ENCODE results near the gene RASL11A. TPM values are rescaled to one million over a fixed set of nuclear protein-coding genes. Genes with fewer than 3 reads are reported as not detected.
"Not testable (repeated sequence)": the region's sequence is repeated elsewhere in the genome, so short reads cannot be mapped to it uniquely, and the experiment has no call there.

RASL11A gene
- total and polyA plus RNA-seq, 12 donors = 3.4 to 28.4 (median 9.2) TPM

DNA sequence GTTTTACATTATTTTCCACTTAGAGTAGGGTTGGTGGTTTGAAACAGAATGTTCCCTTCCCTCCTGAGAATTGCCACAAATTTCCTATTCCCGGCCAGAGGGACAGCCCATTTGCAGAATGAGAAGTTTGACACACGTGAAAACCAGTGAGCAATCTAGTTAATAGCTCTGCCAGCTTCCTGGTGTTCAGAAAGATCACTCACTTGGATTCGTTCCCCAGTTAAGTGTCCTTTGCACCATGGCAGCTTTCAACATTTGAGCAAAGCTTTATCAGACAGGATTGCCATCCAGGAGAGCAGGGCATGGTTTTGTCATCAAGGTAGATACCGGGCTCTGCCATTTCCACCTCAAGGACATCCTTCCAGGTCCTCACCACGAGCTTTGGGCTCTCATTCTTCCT is 28.2 kb downstream of the RASL11A start:
- Histone ChIP-seq H3K36me3 (replicated peaks in 1 of 2) (no peaks in the 10 kb centered on the region), H3K4me3 (no peak overlapping the region), H3K27ac (no peak overlapping the region), H3K27me3 (no peaks in the 10 kb centered on the region), H3K4me1 (replicated peaks in 1 of 2) (no peaks in the 10 kb centered on the region), H3K9me3 (replicated peaks in 1 of 3) (no peaks in the 10 kb centered on the region)
- TF ChIP-seq, protein P1, sequence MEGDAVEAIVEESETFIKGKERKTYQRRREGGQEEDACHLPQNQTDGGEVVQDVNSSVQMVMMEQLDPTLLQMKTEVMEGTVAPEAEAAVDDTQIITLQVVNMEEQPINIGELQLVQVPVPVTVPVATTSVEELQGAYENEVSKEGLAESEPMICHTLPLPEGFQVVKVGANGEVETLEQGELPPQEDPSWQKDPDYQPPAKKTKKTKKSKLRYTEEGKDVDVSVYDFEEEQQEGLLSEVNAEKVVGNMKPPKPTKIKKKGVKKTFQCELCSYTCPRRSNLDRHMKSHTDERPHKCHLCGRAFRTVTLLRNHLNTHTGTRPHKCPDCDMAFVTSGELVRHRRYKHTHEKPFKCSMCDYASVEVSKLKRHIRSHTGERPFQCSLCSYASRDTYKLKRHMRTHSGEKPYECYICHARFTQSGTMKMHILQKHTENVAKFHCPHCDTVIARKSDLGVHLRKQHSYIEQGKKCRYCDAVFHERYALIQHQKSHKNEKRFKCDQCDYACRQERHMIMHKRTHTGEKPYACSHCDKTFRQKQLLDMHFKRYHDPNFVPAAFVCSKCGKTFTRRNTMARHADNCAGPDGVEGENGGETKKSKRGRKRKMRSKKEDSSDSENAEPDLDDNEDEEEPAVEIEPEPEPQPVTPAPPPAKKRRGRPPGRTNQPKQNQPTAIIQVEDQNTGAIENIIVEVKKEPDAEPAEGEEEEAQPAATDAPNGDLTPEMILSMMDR (IDR thresholded peaks at IDR 0.05) = no peak
- no peak for TF ChIP-seq POLR2A (IDR thresholded peaks at IDR 0.05)
- WGBS, 4 donors = 54 to 68% (median 63%) methylated on average over 5 of the region's 5 CpGs
- no peak for DNase-seq
- intact Hi-C loops (cut with DNase I) = no loop called here

DNA sequence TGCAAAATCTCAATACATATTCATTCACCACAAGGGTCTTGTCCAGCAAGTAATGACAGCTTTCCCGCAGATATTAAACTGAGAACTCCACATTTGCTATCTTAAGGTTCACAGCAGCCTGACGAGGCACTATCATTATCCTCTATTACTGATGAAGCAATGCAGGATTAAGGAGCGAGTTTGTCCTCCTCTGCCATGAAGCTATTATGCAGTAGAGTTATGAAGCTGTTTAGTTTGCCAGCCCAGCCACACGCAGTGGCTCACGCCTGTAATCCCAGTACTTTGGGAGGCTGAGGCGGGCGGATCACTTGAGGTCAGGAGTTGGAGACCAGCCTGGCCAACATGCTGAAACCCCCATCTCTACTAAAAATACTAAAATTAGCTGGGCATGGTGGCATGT is 29.8 kb downstream of the RASL11A start:
- H3K4me1 ChIP-seq (replicated peaks in 1 of 2); H3K36me3 ChIP-seq (replicated peaks in 1 of 2); H3K27me3 ChIP-seq; intact Hi-C loops (cut with DNase I); H3K4me3 ChIP-seq; DNase-seq; H3K27ac ChIP-seq; H3K9me3 ChIP-seq (replicated peaks in 1 of 3): not testable (repeated sequence)
- WGBS, 4 donors = 81 to 89% (median 83%) methylated on average over 2 to 7 of the region's 7 CpGs

DNA sequence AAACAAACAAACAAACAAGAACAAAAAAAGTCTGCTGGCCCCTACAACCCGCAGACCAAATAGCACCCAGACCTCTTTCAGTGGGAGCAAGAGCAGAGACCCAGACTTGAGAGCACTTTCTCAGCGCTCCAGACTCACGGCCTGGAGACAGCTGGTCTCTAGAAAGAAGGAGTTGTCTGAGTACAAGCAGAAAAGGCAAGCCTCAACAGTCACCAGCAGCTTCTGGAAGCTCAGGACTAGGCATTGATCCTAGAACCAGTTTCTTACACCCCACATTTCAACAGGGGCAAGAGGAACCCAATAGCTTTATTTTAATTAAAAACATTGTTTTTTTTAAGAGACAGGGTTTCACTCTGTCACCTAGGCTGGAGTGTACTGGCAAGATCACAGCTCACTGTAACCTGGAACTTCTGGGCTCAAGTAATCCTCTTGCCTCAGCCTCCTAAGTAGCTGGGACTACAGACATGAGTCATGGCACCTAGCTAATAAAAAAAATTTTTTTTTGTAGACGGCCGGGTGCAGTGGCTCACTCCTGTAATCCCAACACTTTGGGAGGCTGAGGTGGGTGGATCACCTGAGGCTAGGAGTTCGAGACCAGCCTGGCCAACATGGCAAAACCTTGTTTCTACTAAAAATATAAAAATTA is 30.4 kb downstream of the RASL11A start:
- intact Hi-C loops (cut with DNase I) = no loop called here
- no peak for DNase-seq
- Histone ChIP-seq H3K4me1 (replicated peaks in 1 of 2) (no peaks in the 10 kb centered on the region), H3K27ac (no peak overlapping the region), H3K9me3 (replicated peaks in 1 of 3) (no peaks in the 10 kb centered on the region), H3K36me3 (replicated peaks in 1 of 2) (no peaks in the 10 kb centered on the region), H3K4me3 (no peak overlapping the region), H3K27me3 (no peaks in the 10 kb centered on the region)
- WGBS, 4 donors = 72 to 89% (median 81%) methylated on average over 6 of the region's 6 CpGs
- TF ChIP-seq, protein P1 (IDR thresholded peaks at IDR 0.05) = no peak
- no peak for TF ChIP-seq POLR2A (IDR thresholded peaks at IDR 0.05)

DNA sequence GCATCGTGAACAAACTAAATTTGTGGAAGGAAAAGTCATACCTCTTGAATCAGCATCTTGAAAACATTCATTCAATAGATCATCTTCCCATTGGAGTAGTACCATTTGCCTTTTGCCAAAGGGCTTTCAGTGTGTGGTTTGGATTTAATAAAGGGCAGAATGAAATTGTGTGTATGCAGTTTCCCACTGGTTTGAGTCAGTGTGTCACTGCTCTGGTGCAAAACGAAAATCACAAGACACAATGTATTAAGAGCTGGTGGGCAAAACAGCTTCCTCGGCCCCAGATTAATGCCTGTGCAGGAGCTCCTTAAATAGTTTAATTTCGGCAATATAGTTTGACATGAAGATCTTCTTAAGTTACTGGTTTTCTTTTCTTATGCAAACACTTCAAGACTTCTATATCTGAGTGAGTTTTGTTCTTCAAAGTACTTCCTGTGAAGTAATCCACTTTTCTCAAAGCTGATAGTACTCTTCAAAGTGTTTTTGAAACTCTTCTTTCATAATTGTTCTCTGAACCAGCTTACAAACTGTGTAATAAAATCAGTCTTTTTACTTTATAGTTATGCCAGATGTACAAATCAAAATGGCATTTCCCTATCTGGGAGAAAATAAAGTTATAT is 32.1 kb downstream of the RASL11A start:
- intact Hi-C loops (cut with DNase I) = no loop called here
- no peak for TF ChIP-seq POLR2A (IDR thresholded peaks at IDR 0.05)
- TF ChIP-seq, protein P1 (IDR thresholded peaks at IDR 0.05) = no peak
- 43 to 73% (median 62%) methylated on average over 4 of the region's 4 CpGs for WGBS, 4 donors

DNA sequence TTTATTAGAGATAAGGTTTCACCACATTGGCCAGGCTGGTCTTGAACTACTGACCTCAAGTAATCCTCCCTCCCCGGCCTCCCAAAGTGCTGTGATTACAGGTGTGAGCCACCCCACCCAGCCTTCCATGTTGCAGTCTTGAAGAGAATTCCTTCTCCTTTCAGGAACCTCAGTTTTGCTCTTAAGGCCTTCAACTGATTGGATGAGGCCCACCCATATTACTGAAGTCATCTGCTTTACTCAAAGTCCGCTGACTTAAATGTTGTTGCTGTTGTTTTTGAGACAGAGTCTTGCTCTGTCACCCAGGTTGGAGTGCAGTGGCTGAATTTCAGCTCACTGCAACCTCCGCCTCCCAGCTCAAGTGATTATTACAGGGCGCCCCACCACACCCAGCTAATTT is 33.5 kb downstream of the RASL11A start:
- H3K27ac ChIP-seq = no peak overlapping the region
- no peak overlapping the region for H3K4me3 ChIP-seq
- 85 to 95% (median 93%) methylated on average over 4 of the region's 4 CpGs for WGBS, 4 donors
- TF ChIP-seq, protein P1 (IDR thresholded peaks at IDR 0.05) = no peak
- TF ChIP-seq POLR2A (IDR thresholded peaks at IDR 0.05) = no peak
- no peak for DNase-seq
- H3K27me3 ChIP-seq = no peaks in the 10 kb centered on the region
- H3K36me3 ChIP-seq (replicated peaks in 1 of 2) = no peaks in the 10 kb centered on the region
- no peaks in the 10 kb centered on the region for H3K9me3 ChIP-seq (replicated peaks in 1 of 3)
- no peaks in the 10 kb centered on the region for H3K4me1 ChIP-seq (replicated peaks in 1 of 2)
- intact Hi-C loops (cut with DNase I) = no loop called here

More for the DNA sequence above, 32.1 kb downstream of the RASL11A start:
- no peaks in the 10 kb centered on the region for H3K27me3 ChIP-seq
- H3K27ac ChIP-seq = no peak overlapping the region
- no peaks in the 10 kb centered on the region for H3K36me3 ChIP-seq (replicated peaks in 1 of 2)
- no peak overlapping the region for H3K4me3 ChIP-seq
- no peak for DNase-seq
- no peaks in the 10 kb centered on the region for H3K4me1 ChIP-seq (replicated peaks in 1 of 2)
- H3K9me3 ChIP-seq (replicated peaks in 1 of 3) = no peaks in the 10 kb centered on the region

All from adrenal gland (tissue), 12 donors.